ENCODE results near the gene KIF11. TPM values are rescaled to one million over a fixed set of nuclear protein-coding genes. Genes with fewer than 3 reads are reported as not detected.
"Not testable (repeated sequence)": the region's sequence is repeated elsewhere in the genome, so short reads cannot be mapped to it uniquely, and the experiment has no call there.

Gene KIF11
- total and polyA plus RNA-seq, 5 experiments from 2014 or later: 0.20 to 0.96 (median 0.55) TPM

DNA sequence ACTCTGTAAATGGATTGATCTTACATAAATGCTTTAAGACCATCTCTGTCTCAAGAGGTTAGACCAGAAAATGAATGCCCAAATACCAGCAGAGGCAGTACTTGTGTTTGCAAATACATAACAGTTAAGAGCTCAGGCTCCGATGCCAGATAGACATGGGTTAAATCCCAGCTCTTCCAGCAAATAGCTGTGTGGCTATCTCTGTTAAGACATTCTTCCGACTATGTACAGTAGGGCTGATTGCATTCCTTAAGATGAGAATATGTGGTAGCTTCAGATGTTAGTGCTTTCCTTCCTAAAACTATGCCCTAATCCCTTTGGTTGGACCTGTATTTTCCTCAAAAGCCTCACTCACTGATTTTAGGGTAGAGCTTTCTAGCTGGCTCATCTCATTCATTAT lies 21.3 kb upstream of the KIF11 start:
- Mint-ChIP-seq H3K36me3 (peaks cover 0 to 7% (median 0%) of the 10 kb centered on the region in 3 donors), H3K9me3 (no peaks in the 10 kb centered on the region), H3K4me3 (peak overlapping the region in 6 of 10 donors; percentile 0 to 93 (median 88)), H3K4me1 (peaks cover 27 to 54% (median 52%) of the 10 kb centered on the region in 4 donors), H3K27ac (peak overlapping the region in 5 of 10 donors; percentile 9 to 65 (median 60)), H3K27me3 (no peaks in the 10 kb centered on the region)
- POLR2A ChIA-PET: interaction anchor here (1.0 kb wide), 1 partner anchor 20 kb away, joined by 5 read pairs; no protein-coding TSS in a partner anchor
- ATAC-seq (no peak), DNase-seq (no peak)

- peak overlapping the region; percentile 66 to 93 (median 86) for H3K4me3 Mint-ChIP-seq
- no peaks in the 10 kb centered on the region for H3K9me3 Mint-ChIP-seq
- DNase-seq (no peak), ATAC-seq (no peak)
- H3K27me3 Mint-ChIP-seq: no peaks in the 10 kb centered on the region
- peaks cover 0 to 7% (median 0%) of the 10 kb centered on the region in 3 donors for H3K36me3 Mint-ChIP-seq
- peak overlapping the region in 9 of 10 donors; percentile 2 to 91 (median 78) for H3K27ac Mint-ChIP-seq
- H3K4me1 Mint-ChIP-seq: peaks cover 22 to 48% (median 47%) of the 10 kb centered on the region in 4 donors
- POLR2A ChIA-PET: interaction anchor here (0.6 to 3.3 kb wide), 3 partner anchors 19 to 113 kb away, joined by 4 to 46 read pairs (median 16); partner anchors contain the start of gene KIF11
These were observed 20.4 kb upstream of the KIF11 start for GRCh38 chr10:92572362-92573090.

DNA sequence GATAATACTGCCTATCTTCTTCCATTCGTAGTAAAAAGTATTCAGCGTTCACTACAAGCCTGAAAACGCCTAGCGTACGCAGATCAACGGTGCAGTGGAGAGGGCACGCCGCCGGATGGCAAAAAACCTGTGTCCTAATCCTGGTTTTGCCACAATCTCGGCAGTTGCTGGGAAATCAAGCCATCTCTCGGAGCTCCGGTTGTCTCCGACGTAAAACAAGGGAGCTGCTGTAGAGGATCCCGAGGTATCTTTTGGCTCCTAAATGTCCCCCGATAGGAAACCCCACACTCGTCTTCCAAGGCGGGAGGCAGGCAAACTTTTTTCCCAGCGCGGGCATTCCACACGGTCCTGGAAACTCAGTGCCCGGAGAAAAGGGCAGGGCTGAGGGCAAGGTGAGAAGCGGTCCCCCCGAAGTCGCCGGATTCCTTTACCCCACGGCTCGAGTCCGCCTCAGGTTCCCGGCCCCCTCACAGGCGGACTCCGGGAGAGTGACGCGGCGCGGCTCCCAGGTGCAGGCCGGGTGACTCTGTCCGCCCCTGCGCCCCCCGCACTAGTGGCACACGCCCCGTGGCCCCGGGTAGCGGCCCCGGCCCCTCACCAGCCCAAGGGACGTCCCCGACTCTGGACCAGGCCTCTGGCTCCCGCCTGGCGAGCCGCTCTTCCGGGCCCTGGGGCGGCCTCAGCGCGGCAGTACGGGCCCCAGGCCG lies 19.7 kb upstream of the KIF11 start:
- Mint-ChIP-seq H3K4me1 (peaks cover 20 to 43% (median 43%) of the 10 kb centered on the region in 4 donors), H3K9me3 (no peaks in the 10 kb centered on the region), H3K4me3 (peak overlapping the region; percentile 66 to 93 (median 86)), H3K36me3 (peaks cover 0 to 7% (median 0%) of the 10 kb centered on the region in 3 donors), H3K27me3 (no peaks in the 10 kb centered on the region), H3K27ac (peak overlapping the region; percentile 2 to 93 (median 78))
- ATAC-seq: peak; percentile 26 to 31
- DNase-seq: peak in 8 of 10 donors; percentile 14 to 43 (median 28)
- POLR2A ChIA-PET: interaction anchor here (1.0 to 3.3 kb wide), 6 partner anchors 19 to 775 kb away, joined by 3 to 46 read pairs (median 6); partner anchors contain the start of genes CPEB3, EXOC6, KIF11 and MARCHF5

- H3K36me3 Mint-ChIP-seq: peaks cover 0 to 4% (median 0%) of the 10 kb centered on the region in 3 donors
- ATAC-seq (peak; percentile 79 to 80), DNase-seq (peak; percentile 58 to 84 (median 73))
- no peaks in the 10 kb centered on the region for H3K9me3 Mint-ChIP-seq
- H3K27me3 Mint-ChIP-seq: no peaks in the 10 kb centered on the region
- peak within 1 kb of the TSS; percentile 66 to 93 (median 88) for H3K4me3 Mint-ChIP-seq
- H3K27ac Mint-ChIP-seq: peak within 1 kb of the TSS; percentile 79 to 96 (median 92)
- POLR2A ChIA-PET: interaction anchor here (0.6 to 3.3 kb wide), 12 partner anchors 9 to 776 kb away, joined by 3 to 46 read pairs (median 4); partner anchors contain the start of genes CPEB3, EXOC6, KIF11 and MARCHF5
- peaks cover 20 to 43% (median 41%) of the 10 kb centered on the region in 4 donors for H3K4me1 Mint-ChIP-seq
These were observed 19.0 kb upstream of the KIF11 start, which contains the start of gene IDE for GRCh38 chr10:92573798-92574547. Gene IDE, minus strand, starts transcription at chr10:92574093. Its CDS starts 74 bp downstream, at chr10:92574019.

GRCh38 chr10:92574548-92575261 lies 18.2 kb upstream of the KIF11 start:
- Mint-ChIP-seq H3K4me1 (peaks cover 20 to 38% (median 35%) of the 10 kb centered on the region in 4 donors), H3K27me3 (no peaks in the 10 kb centered on the region), H3K4me3 (peak overlapping the region; percentile 66 to 93 (median 88)), H3K9me3 (no peaks in the 10 kb centered on the region), H3K27ac (peak overlapping the region; percentile 53 to 96 (median 92)), H3K36me3 (no peaks in the 10 kb centered on the region)
- DNase-seq (peak in 3 of 10 donors; percentile 3 to 37 (median 28)), ATAC-seq (peak; percentile 43 to 58)
- POLR2A ChIA-PET: interaction anchor here (0.6 to 3.3 kb wide), 12 partner anchors 9 to 777 kb away, joined by 3 to 46 read pairs (median 4); partner anchors contain the start of genes CPEB3, EXOC6, KIF11 and MARCHF5

GRCh38 chr10:92575961-92576360 lies 17.0 kb upstream of the KIF11 start:
- DNase-seq (no peak), ATAC-seq (no peak)
- H3K4me3 Mint-ChIP-seq: peak overlapping the region in 1 of 10 donors; percentile 4
- H3K27ac Mint-ChIP-seq: no peak overlapping the region
- no peaks in the 10 kb centered on the region for H3K36me3 Mint-ChIP-seq
- POLR2A ChIA-PET: interaction anchor here (2.4 kb wide), 1 partner anchor 11 kb away, joined by 13 read pairs; no protein-coding TSS in a partner anchor
- H3K4me1 Mint-ChIP-seq: peaks cover 18 to 32% (median 30%) of the 10 kb centered on the region in 4 donors
- no peaks in the 10 kb centered on the region for H3K9me3 Mint-ChIP-seq
- H3K27me3 Mint-ChIP-seq: no peaks in the 10 kb centered on the region

- POLR2A ChIA-PET, H3K4me3 Mint-ChIP-seq: not testable (repeated sequence)
These were observed 10.6 kb upstream of the KIF11 start for GRCh38 chr10:92582347-92582746.

DNA sequence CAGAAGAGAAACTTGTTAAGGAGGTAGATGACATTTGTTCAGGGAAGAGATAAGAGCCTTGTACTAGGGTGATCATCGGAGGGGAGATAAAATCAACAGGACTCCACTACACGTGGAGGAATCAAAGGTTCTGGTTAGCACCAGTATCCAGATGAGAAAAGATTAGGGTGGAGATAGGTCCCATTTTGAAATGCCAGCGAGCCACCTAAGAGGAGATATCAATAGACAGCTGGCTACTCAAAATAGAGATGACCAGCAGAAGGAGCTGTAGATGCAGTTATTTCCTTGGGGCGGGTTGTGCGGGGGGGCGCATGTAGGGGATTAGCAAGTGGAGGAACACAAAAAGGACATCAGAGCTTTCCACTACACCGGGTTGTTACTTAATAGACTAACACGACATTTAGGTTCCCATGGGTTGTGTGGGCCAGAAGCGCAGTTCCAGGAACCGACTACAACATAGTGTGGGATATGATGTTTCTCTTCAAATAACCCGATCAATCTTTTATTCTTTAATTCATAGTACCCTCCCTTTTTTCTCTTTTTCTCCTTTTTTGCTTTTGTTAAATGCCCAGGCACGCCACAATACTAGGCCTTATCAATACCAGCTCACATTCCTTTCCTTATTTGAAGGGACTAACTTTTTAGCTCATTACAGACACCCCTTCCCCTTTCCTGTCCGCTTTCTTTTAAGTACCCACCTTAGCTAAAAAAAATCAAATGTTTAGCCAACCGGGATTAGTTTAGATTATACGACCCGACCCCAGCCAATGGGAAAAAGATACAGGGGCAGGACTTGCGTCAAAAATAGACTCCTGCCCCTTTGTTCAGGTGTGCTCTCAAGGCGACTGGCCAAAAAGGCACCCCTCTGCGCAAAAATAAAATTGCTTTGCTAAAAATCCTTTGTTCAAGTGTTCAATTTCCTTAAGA lies 2.0 kb upstream of the KIF11 start:
- ATAC-seq (peak; percentile 10 to 15), DNase-seq (peak in 1 of 10 donors; percentile 63)
- Mint-ChIP-seq H3K27ac (peak overlapping the region; percentile 97 to 100 (median 100)), H3K9me3 (peaks cover 0 to 3% (median 0%) of the 10 kb centered on the region in 9 donors), H3K4me1 (peaks cover 16 to 42% (median 30%) of the 10 kb centered on the region in 4 donors), H3K4me3 (peak overlapping the region; percentile 91 to 99 (median 98)), H3K36me3 (peaks cover 0 to 3% (median 0%) of the 10 kb centered on the region in 3 donors), H3K27me3 (no peaks in the 10 kb centered on the region)
- POLR2A ChIA-PET: interaction anchor here (1.0 to 2.7 kb wide), 9 partner anchors 13 to 667 kb away, joined by 3 to 46 read pairs (median 5); partner anchors contain the start of genes BTAF1, CPEB3, EXOC6 and IDE

More at GRCh38 chr10:92582347-92582746, 10.6 kb upstream of the KIF11 start:
- not testable (repeated sequence) for H3K9me3 Mint-ChIP-seq, DNase-seq, ATAC-seq, H3K27me3 Mint-ChIP-seq, H3K27ac Mint-ChIP-seq, H3K36me3 Mint-ChIP-seq, H3K4me1 Mint-ChIP-seq

DNA sequence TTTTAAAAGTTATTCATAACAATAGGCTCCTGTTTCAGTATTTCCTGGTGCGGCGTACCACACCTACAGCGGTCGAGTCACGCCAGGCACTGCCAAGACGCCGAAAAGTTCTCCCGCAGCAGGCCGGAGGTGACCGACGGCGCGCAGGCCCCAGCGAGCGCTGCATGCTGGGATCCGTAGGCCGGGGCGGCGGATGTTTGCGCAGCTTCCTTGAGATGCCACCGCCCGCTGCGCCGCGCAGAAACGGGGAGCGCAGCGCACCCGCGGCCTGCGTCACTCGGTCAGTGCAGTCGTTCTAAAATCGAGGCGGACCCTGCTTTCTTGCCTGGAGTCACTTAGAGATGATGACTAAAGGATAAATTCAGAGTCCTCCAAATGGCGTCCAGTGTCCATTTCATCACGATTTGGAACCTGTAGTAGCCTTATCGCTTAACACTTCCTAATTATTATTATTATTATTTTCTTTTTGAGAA lies 1.3 kb upstream of the KIF11 start:
- DNase-seq (peak; percentile 81 to 93 (median 88)), ATAC-seq (peak; percentile 85 to 86)
- peak overlapping the region; percentile 97 to 100 (median 100) for H3K27ac Mint-ChIP-seq
- H3K27me3 Mint-ChIP-seq: no peaks in the 10 kb centered on the region
- H3K9me3 Mint-ChIP-seq: peaks cover 0 to 3% (median 0%) of the 10 kb centered on the region in 9 donors
- POLR2A ChIA-PET: interaction anchor here (1.0 to 2.7 kb wide), 9 partner anchors 14 to 668 kb away, joined by 3 to 46 read pairs (median 5); partner anchors contain the start of genes BTAF1, CPEB3, EXOC6 and IDE
- H3K36me3 Mint-ChIP-seq: peaks cover 0 to 3% (median 0%) of the 10 kb centered on the region in 3 donors
- H3K4me1 Mint-ChIP-seq: peaks cover 16 to 42% (median 30%) of the 10 kb centered on the region in 4 donors
- H3K4me3 Mint-ChIP-seq: peak overlapping the region; percentile 94 to 99 (median 98)
